ENCODE data around the gene FREY1. TPM values are rescaled to one million over a fixed set of nuclear protein-coding genes. Genes with fewer than 3 reads are reported as not detected.

The FREY1 gene
- total RNA-seq, 2 donors from 2014 or later = 0.55 to 0.82 TPM

GRCh38 chr11:45917623-45918330, 10.7 kb upstream of the FREY1 start, which contains the start of gene PEX16:
Gene PEX16 (minus strand): TSS chr11:45917877. CDS start chr11:45917811, 66 bp downstream.
- H3K36me3 ChIP-seq = peaks cover 33% of the 10 kb centered on the region
- no peaks in the 10 kb centered on the region for H3K9me3 ChIP-seq
- peak within 1 kb of the TSS; percentile 84 to 87 for H3K27ac ChIP-seq
- TF ChIP-seq, protein P1, sequence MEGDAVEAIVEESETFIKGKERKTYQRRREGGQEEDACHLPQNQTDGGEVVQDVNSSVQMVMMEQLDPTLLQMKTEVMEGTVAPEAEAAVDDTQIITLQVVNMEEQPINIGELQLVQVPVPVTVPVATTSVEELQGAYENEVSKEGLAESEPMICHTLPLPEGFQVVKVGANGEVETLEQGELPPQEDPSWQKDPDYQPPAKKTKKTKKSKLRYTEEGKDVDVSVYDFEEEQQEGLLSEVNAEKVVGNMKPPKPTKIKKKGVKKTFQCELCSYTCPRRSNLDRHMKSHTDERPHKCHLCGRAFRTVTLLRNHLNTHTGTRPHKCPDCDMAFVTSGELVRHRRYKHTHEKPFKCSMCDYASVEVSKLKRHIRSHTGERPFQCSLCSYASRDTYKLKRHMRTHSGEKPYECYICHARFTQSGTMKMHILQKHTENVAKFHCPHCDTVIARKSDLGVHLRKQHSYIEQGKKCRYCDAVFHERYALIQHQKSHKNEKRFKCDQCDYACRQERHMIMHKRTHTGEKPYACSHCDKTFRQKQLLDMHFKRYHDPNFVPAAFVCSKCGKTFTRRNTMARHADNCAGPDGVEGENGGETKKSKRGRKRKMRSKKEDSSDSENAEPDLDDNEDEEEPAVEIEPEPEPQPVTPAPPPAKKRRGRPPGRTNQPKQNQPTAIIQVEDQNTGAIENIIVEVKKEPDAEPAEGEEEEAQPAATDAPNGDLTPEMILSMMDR (IDR thresholded peaks at IDR 0.05) = no peak
- H3K4me1 ChIP-seq = peaks cover 0 to 37% of the 10 kb centered on the region in 2 donors
- peaks cover 5 to 7% of the 10 kb centered on the region in 2 donors for H3K27me3 ChIP-seq
- peak; percentile 97 for DNase-seq (ENCODE audit: low spot score)
- H3K4me3 ChIP-seq = peak within 1 kb of the TSS; percentile 71 to 78

DNA sequence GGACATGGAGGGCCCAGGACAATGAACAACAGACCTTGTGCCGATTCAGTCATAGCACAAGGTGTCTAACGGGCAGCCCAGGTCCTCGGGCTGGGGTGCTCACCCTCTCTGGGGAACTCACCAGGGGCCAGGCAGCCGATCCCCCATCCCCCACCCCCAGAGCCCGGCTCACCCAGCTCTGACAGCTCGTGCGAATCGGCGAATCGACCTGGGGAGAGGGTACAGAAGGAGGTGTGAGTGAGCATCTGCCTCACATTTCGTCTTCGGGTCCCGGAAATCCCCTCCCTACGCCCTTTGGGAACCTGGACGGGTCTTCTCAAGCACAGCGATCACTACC, 10.2 kb upstream of the FREY1 start:
- Histone ChIP-seq H3K36me3 (peaks cover 38% of the 10 kb centered on the region), H3K27ac (peak overlapping the region; percentile 84 to 87), H3K27me3 (peaks cover 2 to 4% of the 10 kb centered on the region in 2 donors), H3K9me3 (no peaks in the 10 kb centered on the region), H3K4me3 (peak overlapping the region; percentile 71 to 78), H3K4me1 (peaks cover 0 to 32% of the 10 kb centered on the region in 2 donors)
- TF ChIP-seq, protein P1 (IDR thresholded peaks at IDR 0.05) = no peak
- no peak for DNase-seq (ENCODE audit: low spot score)

DNA sequence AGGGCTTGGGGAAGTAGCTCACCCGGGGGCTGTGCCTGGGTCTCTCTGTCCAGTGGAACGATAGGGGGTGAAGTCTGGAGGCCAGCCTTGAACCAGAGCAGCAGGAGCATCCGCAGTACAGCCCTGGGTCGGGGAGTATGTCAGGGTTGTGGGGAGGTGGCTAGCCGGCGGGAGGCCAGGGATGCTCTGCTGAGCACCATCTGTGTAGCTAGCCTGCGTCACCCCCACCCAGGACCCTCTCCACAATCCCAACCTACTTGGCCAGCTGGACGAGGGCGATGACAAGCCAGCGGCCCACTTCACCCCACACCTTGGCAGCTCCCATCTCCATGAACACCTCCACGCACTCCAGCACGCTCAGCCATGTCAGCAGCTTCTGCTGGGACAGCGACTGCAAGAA, 8.4 kb upstream of the FREY1 start:
- peaks cover 0 to 27% of the 10 kb centered on the region in 2 donors for H3K4me1 ChIP-seq
- TF ChIP-seq, protein P1 (IDR thresholded peaks at IDR 0.05) = no peak
- H3K27me3 ChIP-seq = no peaks in the 10 kb centered on the region
- peaks cover 54% of the 10 kb centered on the region for H3K36me3 ChIP-seq
- H3K4me3 ChIP-seq = no peak overlapping the region
- no peak overlapping the region for H3K27ac ChIP-seq
- no peak for DNase-seq (ENCODE audit: low spot score)
- no peaks in the 10 kb centered on the region for H3K9me3 ChIP-seq

DNA sequence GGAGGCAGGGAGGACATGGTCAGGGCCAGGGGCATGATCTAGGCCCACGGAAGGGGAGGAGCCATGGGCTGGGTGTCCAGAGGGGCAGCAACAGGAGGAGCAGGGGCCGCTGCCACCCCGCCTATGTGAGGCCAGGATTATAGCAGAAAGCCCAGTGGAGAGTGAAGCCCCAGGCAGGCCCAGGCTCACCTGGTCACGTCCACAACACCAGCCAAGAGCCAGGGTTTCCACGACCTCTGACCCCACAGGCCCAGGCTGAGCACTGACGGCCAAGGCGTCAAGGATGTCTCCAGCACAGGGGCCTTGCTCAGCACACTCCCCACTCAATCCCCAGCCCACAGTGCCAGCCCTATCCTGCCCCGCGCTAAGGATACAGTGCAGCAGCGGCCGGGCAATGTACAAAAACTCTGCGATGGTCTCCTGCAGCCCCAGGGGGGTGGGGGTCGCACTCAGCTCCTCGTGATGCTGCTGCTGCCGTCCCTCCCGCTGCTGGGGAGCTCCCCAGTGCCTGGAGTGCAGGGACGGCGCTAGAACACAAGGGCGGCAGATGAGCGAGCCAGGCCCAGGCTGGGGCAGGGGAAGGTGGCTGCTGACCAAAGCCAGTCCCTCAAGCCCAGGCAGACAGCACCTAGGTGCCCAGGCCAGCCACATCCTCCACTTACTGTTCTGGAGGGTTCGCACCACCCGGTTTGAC, 7.0 kb upstream of the FREY1 start:
- TF ChIP-seq, protein P1 (IDR thresholded peaks at IDR 0.05) = no peak
- H3K36me3 ChIP-seq = peaks cover 64% of the 10 kb centered on the region
- no peak for DNase-seq (ENCODE audit: low spot score)
- peaks cover 0 to 18% of the 10 kb centered on the region in 2 donors for H3K4me1 ChIP-seq
- H3K9me3 ChIP-seq = no peaks in the 10 kb centered on the region
- no peaks in the 10 kb centered on the region for H3K27me3 ChIP-seq
- no peak overlapping the region for H3K27ac ChIP-seq
- no peak overlapping the region for H3K4me3 ChIP-seq

DNA sequence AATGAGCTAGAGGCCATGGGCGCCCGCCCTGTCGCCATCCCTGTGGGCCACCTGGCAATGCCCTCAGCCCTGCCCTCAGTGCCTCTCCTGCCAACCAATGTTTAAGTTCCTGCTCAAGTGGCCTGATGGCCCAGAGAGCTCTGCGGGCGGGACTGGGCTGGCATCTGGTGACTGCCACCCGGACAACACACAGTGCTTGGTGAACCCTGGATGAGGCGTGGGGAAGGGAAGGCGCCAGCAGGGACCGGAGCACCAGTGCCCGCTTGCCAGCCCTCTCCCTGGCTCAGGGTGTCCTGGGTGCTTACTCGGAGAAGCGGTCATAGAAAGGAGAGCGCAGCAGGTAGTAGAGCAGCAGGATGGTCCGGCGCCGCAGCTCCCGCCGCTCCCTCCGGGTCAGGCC, 6.4 kb upstream of the FREY1 start:
- Histone ChIP-seq H3K27ac (no peak overlapping the region), H3K9me3 (no peaks in the 10 kb centered on the region)

More for the DNA sequence above, 6.4 kb upstream of the FREY1 start:
- no peak for DNase-seq (ENCODE audit: low spot score)
- TF ChIP-seq, protein P1 (IDR thresholded peaks at IDR 0.05) = no peak
- peaks cover 0 to 15% of the 10 kb centered on the region in 2 donors for H3K4me1 ChIP-seq
- no peaks in the 10 kb centered on the region for H3K27me3 ChIP-seq
- H3K36me3 ChIP-seq = peaks cover 64% of the 10 kb centered on the region
- H3K4me3 ChIP-seq = no peak overlapping the region
